ENCODE data around the gene DYNLT1. TPM values are rescaled to one million over a fixed set of nuclear protein-coding genes. Genes with fewer than 3 reads are reported as not detected.
"Not testable (repeated sequence)": the region's sequence is repeated elsewhere in the genome, so short reads cannot be mapped to it uniquely, and the experiment has no call there.

Gene DYNLT1
- polyA plus RNA-seq, 5 donors: 131 to 169 (median 134) TPM

DNA sequence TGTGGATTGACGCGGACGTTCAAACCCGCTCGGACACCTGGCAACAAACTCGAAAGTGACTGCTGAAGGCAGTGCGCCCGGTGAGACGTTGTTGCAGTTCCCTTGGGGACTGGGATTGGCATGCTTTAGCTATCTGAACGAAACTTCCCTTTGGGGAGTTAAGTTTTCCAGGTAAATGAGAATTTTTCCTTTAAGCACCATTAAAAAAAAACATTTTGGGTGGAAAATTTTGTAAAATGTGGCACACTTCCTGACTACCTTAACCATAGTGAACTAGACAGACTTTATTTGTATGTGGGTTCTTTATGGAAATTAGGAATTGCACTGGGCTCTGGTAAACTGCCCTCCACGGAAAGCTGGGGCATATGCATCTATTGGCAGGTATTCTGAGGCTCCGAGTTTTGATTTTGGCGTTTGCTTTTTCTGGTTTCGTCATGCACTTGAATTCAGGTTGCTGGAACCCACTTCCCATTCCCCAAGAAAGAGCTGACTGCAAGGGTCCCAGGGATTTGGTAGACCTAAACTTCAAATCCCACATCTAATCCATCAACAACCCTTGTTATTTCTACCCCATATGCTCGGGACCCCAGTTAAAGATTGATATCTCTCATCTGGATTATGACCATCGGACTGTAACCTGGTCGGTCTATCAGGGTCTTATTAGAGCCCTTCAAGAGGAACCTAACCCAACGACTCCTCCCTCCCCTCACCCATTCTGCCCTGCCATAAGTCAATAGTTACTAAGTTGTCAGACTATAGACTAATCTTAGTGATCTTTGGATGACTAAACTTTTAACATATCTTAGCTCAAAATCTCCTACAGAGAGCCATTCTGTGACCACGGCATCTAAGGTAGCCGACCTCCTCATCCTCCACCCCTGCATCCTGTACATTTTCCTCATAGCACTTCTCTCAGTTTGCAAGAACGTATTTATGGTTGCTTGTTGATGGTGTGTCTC lies 800 bp upstream of the DYNLT1 start:
- no peak for DNase-seq

DNA sequence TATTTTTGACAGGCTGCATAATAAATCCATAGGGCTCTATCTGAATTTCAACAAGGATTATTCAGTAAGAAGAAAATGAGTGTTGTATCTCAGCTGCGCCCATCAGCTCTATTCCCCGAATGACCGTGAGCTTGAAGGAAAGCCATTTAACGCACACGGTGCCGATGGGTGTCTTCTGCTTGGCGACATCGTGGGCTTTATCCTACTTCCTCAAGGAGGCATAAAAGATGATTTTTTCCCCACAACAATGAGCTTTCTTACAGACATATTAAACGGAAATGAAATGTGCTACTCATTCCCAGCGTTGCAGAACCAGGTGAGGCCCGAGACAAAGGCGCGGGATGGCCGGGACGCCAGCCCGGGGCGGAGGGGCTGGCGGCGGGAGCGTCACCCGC lies 710 bp downstream of the DYNLT1 start:
- DNase-seq: no peak

DNA sequence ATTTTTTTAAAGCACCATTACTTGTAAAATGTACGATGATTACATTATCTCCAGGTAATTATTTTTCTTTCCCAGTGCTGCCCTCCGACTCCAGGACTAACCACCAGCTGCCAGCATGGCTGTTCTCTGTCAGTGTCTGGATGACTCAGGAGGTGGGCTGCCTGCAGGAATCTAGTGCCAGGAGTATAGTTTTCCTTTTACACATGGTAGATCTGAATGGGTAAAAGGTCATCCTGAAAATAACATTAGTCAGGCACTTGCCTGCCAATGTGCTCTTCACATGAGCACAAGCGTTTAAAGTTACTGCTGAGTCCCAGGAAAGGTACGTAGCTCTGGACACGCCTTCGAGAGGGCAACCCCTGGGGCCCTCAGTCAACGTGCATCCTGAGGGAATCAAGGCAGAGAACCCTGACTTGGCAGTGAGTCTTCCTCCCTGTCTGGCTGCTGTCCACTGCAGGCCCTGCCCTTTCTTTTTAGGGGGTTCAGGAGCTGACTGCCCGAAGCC lies 2.4 kb downstream of the DYNLT1 start:
- no peak for DNase-seq

DNA sequence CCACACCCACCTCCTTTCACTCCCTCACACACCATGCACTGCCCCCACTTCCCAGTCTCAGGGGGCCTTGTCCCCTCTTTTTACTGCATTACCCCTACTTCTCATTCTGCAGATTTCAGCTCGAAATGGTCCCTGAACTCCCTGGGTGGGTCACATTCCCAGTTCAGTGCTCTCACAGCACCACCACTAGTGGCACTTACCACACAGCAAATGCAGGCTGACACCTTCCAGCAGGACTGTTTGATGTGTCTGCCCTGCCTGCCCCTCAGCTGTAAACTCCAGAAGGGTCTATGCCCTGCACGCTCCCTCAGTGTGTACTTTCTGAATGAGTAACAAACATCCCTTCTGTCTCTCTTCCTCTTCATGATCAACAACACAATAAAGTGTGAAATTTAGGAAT lies 4.0 kb downstream of the DYNLT1 start:
- DNase-seq: no peak

DNA sequence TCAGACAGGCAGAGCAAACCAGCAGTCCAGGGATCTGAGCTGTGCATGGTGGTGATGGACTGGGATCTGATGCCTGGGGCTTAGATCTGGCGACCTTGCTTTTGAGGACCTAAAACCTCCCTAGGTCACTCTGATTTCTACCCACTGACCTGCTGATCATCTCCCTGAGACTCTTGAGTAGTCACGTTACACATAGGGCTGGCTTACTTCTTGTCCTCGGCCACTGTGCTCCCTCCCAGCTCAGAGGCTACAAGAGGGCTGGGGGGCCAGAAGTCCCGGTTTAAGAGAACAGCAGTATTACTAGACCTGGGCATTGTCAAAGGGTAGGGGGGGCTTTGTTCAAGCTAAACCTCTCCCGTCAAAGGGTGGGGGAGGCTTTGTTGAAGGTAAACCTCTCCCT lies 5.5 kb downstream of the DYNLT1 start:
- DNase-seq: no peak

DNA sequence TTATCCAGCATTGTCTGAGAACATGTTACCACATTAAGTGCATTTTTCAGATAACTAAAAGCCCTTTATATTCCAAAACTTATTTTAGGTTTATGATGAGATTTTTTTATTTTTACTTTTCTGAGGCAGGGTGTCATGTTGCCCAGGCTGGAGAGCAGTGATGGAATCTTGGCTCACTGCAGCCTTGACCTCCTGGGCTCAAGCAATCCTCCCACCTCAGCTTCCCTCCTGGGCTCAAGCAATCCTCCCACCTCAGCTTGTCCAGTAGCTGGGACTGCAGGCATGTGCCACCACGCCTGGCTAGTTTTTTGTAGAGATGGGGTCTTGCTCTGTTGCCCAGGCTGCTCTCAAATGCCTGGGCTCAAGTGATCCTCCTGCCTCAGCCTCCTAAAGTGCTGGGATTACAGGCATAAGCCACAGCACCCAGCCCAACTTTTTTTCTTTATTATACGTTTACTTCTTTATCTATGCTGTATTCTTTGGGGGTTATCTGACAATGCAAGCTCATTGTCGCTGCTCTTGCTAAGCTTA lies 6.2 kb downstream of the DYNLT1 start:
- no peak for DNase-seq

DNA sequence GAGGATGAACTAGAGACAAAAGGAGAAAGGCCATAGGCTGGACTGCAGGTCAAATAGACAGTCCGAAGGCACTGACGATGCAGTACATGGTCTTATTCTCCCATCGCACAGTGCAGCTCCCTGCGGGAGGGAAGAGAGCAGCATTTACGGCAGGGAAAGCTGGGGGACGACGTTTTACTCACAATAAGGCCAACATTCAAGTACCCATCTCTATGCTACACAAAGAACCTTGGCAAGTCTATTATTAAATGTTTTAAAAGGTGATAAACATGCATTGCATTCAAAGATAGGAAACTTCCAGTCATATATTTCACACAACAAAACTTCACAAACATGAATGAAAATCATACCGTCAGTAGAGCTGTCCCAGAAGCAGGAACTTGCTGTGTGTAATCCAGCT lies 7.8 kb downstream of the DYNLT1 start:
- DNase-seq: no peak

DNA sequence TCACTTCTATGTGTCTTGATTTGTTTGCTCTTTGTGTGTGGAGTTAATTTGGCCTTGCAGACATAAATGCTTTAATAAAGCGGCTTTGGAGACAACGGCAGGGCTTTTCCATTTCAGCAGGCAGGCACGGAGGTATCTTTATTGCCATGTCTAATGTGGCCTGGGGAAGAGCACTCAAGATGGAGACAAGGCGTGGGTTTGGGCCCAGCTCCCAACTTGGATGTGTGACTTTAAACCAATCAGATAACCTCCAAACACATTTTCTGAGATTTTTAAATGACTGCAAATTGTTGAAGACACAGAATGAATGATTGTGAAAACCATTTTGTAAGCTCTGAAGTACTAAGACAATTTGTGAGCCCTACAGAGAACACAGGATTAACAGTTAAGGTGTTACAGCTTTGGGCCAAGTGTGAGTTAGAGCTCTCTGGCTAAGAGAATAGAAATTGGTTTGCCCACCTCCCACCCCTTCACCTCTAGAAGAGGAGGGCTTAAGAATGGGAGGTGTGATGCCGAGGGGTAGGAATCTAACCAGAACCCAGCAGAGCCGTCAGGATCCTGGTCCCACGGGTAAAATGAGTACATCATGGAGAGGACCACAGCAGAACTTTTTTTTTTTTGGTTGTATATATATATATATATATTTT lies 9.0 kb downstream of the DYNLT1 start:
- no peak for DNase-seq

DNA sequence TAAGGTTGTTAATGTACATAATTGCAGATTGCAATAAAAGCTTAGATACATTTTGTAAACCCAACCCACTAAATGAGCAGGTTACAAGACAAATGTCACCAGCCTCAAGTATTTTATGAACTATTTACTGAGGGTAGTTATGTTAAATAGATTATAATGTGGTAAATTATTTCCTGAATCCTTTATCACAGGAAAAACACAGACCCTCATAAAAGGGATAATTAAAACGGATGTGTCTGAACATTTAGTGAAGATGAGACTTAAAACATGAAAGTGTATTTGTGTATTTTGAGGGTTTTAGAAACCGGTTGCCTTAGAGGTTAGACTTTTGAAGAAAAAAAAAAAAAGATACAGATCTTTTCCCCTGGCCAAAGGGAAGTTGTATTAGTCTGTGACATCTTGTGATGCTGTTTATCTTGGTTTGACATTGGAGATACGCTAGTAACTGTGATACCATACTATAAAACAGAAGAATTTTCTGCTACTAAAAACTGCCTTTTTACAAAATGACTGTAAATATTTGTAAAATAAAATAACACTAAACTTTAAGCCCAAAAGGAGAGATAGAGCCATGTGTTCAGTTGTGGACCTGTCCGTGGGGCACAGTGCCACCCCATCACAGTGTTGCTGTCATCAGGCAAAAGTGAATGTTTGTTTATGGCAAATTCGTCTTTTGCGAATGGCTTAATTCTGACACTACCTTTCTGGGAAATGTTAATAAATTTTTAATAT lies 9.7 kb downstream of the DYNLT1 start:
- no peak for DNase-seq

DNA sequence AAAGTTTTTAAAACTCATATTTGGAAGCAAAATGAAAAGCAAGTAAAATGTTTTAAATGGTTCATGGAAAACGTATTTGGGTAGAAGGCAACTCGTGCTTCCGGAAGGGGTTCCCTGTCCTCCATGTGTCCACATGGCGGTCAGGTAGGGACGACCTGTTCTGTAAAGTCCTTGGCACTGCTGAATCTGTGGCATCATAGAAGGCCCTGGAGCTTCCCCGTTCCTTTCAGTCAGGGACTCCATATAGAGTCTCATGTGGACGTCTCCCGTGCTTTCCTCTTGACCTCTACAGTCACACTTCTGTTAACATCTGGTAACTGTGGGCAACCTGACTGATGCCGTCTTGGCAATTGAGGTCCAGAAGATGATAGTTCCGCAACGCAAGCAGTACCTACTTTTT lies 11.4 kb downstream of the DYNLT1 start:
- DNase-seq: no peak

DNA sequence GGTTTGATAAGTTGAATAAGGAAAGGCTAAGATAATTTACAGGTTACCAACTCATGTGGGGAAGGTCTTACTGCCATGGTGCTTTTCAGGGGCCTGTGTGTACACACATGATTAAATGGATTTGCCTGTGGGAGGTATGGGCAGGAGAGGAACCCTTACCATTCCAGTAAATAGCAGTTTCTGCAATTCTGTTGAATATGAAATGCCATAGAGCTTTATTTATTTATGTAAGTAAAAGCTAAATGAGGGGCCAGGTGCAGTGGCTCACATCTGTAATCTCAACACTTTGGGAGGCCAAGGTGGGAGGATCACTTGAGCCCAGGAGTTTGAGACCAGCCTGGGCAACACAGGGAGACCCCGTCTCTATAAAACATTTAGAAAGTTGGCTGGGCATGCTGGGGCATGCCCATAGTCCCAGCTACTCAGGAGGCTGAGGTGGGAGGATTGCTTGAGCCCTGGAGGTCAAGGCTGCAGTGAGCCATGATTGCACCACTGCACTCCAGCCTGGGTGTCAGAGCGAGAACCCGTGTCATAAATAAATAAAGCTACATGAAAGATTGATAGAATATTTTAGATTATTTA lies 11.9 kb downstream of the DYNLT1 start:
- DNase-seq: not testable (repeated sequence)

DNA sequence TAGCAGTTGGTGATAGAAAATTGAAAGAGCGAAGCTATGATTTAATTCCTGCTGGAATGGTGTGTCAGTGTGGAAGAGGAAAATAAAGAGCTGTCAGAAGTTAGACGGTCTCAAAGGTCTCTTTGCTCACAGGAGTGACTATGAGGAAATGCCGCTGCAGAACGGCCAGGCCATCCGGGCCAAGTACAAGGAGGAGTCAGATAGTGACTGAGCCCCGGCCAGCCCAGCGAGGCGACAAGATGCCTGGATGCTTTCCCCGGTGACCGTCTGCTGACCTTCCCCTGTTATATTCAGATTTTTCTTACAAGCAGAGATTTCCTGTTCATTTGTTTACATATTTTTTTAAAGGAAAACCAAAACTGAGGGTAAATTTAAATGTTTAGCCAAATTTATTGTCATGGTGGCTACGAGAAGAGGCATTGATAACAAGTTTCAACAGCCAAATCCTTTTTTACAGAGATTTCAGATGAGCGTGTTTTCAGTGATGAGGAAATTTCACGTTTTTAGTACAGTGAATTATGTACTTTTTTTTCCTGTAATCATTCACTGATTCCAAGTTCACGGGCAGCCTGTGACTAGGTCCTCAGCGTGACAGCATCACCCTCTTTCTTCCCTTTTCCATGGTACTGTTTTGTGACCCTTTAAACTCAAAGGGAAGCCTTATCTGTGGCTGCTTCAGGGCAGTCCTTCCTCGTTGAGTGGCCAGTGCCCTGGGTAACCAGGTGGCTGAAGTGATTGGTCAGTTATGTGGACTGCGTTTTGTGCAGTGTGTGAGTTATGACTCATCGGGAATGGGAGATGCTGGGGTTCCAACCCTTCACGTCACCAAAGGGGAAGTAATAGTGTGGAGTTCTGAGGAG lies 12.6 kb downstream of the DYNLT1 start:
- no peak for DNase-seq

DNA sequence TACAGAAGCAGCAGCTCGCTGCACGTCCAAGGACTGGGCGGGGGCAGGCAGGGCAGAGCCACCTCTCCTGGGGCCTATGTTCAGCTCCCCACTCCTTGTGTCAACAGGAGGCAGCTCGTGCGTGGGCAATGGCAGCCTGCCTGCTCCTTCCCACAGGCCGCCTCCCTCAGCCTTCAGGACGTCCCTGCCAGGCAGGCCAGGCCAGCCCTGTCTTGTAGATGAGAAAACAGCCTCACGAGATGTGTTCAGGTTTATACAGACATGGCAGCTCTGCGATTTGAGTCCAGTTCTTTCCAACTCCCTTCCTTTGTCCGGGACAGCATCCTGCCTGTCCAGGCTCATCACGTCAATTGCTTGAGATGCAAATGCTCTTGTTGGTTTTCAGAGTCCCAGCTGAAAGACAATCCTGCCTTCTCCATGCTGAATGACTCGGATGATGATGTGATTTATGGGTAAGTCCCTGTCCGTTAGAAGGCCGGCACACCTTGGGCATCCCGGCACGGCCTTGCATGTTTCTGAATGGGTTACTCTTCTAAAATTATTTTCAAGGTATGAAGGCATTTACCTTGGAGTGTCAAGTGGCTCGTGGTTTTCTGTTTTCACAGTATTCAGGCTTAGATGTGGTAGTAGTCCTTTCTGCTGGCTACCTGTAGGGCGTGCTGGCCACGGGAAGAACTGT lies 13.5 kb downstream of the DYNLT1 start:
- no peak for DNase-seq

DNA sequence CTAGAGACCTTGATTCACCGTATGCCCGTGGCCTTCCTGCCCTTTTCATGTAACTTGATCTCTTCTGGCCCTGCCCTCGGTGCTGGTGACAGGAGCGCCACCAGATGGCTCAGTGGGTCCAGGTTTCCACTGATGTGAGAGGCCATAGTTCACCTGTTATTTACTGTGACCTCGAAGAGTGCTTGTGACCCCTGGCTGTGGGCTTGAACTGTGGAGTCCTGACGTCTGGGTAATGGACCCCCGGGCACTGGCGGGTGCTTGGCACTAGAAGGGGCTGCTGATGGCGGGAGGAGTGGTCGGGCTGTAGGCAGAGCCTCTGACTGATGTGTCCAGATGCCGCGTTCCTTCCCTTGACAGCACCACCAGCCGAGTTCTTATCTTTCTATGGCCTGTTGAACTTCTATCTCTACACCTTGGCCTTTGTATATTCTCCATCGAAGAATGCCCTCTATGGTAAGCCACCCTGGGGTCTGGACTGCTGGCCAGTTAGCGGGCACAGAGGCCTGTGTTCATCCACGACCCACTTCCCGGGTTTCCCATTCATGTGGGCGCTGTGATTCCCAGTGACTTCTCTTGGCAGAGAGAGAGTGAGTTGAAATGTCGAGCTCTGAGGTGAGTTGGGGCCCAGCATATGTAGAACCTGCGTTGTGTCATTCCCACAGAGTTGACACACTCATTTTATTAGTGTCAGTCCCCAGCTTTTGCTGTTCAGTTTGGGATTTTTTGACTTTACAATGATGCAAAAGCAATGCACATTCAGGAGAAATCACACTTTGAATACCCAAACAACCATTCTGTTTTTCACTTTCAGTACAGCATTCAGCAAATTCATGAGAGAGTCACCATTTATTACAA lies 14.9 kb downstream of the DYNLT1 start:
- DNase-seq: no peak

DNA sequence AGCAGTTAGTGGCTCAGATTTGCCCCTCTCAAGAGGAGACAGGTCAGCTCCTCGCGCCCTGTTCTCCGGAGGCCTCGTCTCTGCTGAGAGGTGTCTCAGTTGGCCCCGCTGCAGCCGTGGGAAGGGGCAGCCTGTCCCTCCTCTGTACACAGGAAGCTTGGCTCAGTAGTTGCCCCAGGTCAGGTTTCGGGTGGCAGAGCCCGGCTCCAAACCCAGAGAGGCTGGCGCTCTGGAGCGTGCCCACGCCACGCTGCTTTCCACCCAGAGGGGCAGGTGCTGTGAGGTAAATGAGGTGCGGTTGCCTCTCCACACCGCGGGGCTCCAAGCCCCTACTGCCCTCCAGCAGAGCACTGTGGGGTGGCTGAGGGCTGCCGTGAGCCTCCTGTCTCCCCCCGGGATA lies 16.0 kb downstream of the DYNLT1 start:
- no peak for DNase-seq

DNA sequence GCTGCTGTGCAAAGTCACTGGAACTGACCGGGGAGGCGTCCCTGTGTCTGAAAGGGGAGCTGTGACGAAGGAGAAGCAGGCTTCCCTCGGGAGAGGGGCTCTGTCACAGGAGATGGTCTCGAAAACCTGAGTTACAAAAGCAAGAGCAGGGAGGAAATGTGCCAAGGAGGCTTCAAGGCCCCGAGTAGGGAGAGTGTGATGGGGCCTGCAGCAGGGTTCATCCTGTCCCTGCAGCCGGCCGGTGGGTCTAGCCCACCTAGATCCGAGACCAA lies 16.7 kb downstream of the DYNLT1 start:
- no peak for DNase-seq

DNA sequence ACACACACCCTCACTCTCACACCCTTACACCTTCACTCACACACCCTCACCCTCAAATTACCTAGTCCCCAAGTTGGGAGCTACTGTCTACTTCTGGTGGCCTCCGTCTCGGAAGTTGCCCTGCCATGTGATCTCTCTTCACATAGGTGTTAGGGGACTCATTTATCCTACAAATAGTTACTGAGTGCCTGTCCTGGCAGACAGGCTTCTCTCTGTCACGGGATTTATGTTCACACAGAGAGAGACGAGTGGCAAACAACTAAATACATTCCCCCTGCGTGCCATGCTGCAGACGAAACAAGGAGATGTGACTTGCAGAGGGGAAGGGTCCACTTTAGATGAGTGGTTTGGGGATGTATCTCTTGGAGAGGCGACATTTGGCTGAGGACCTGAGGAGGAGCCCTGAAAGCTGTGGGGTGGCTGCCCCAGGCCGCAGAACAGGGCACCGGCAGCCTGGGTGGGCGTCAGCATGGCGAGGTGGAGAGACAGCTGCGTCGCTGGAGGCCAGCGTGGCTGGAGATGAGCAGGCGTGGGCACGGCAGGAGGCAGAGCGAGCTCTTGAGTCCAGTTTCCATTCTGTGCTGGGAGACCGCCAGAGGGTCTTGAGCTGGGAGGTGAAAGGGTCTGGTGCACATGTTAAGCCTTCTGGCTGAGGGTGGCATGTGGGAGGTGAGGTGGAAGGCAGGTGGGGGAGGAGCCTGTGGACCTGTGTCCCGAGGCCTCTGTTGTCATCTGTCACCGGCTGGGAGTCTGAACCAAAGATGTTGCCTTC lies 17.2 kb downstream of the DYNLT1 start:
- DNase-seq: no peak

DNA sequence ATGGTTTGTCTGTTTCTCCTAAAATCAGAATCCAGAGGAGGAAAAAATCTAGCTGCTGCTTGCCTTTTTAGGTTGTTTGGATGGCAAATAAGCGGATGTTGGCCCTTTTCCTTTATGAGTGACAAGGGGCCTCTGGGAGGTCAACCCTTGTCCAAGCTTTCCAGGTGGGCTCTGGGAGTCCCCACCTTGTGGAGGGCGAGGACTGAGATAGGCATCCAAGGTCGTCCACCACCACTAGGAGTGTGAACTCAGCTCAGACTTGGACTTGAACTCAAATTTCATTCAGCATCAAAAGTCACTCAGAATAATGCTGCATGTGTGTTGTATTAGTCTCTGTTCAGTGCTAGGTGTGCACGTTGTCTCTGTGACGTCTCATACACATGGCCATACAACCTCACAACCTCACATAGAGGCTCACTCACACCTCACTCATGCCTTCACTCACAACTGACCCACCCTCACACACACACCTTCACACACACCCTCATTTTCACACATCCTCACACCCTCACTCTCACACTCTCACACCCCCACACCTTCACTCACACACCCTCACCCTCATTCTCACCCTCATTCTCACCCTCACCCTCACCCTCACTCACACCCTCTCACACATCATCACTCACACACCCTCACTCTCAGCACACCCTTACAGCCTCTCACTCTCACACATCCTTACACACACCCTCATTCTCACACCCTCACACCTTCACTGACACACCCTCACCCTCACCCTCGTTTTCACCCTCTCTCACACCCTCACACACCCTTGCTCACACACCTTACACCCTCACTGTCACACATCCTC lies 18.0 kb downstream of the DYNLT1 start:
- DNase-seq: no peak
